SJCRH30 (cell line): ENCODE results near the gene NBPF9. TPM values are rescaled to one million over a fixed set of nuclear protein-coding genes. Genes with fewer than 3 reads are reported as not detected.
"Not testable (repeated sequence)": the region's sequence is repeated elsewhere in the genome, so short reads cannot be mapped to it uniquely, and the experiment has no call there.

Source experiments
- DNase-seq, 2 experiments: peaks; one replicate each; pipeline ENCODE4 v3.0.0-alpha.2; 2015 to 2020
- H3K27ac ChIP-seq: fragments of 250-450 bp; sonication (Bioruptor Pico); 2 replicates; pipeline ENCODE4 v1.5.1; 2020; ENCODE audit warnings: mild to moderate bottlenecking, moderate library complexity
- H3K27me3 ChIP-seq: fragments of 250-450 bp; sonication (Bioruptor Pico); 2 replicates; pipeline ENCODE4 v1.5.1; 2020; ENCODE audit warnings: mild to moderate bottlenecking, moderate library complexity
- H3K36me3 ChIP-seq: fragments of 250-450 bp; sonication (Bioruptor Pico); 2 replicates; pipeline ENCODE4 v1.5.1; 2020; ENCODE audit warnings: mild to moderate bottlenecking, moderate library complexity
- H3K4me1 ChIP-seq: fragments of 250-450 bp; sonication (Bioruptor Pico); 2 replicates; pipeline ENCODE4 v1.5.1; 2020; ENCODE audit warnings: mild to moderate bottlenecking, moderate library complexity
- H3K4me3 ChIP-seq: fragments of 250-450 bp; sonication (Bioruptor Pico); 2 replicates; pipeline ENCODE4 v1.5.1; 2020; ENCODE audit warnings: mild to moderate bottlenecking, moderate library complexity
- H3K9me3 ChIP-seq: fragments of 250-450 bp; sonication (Bioruptor Pico); replicated peaks from 2 replicates; pipeline ENCODE4 v1.5.1; 2020; ENCODE audit warnings: mild to moderate bottlenecking, moderate library complexity
- total RNA-seq: library from RNA; depleted of rRNA; stranded (reverse); fragments of >200 nt; shearing (Covaris generic); gene quantifications from 2 replicates; pipeline ENCODE4 v1.2.3, GENCODE V29; 2014

Gene NBPF9
- total RNA-seq, 1 experiment from 2014 or later: 15.4 TPM

DNA sequence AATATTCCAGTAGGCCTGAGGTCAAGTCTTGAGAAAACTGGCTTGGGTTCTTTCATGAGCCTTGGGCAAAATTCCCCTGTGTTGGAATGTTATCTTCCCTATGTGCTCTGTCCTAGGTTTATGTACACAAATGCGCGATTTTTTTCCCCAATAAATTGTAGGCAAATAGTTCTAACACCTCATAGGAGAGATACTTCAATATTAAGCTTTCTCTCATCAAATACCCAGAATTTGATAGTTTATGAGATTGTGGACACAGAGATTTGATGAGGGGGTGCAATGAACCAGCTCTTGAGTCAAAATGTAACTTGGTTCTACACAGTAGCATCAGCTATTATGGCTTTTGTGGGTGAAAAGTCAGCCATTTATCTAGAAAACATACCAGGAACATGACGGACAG is 38.7 kb downstream of the NBPF9 start:
- H3K27me3 ChIP-seq, H3K4me1 ChIP-seq, H3K36me3 ChIP-seq, H3K9me3 ChIP-seq, DNase-seq, H3K4me3 ChIP-seq, H3K27ac ChIP-seq: not testable (repeated sequence)

DNA sequence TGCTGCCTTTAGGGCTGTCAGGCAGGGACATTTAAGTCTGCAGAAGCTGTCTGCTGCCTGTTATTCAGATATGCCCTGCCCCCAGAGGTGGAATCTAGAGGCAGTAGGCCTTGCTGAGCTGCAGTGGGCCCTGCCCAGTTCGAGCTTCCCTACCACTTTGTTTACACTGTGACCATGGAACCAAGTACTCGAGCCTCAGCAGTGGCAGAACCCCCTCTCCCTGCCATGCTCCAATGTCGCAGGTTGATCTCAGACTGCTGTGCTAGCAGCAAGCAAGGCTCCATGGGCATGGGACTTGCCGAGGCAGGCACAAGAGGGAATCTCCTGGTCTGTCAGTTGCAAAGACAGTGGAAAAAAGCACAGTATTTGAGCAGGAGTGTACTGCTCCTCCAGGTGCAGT is 60.3 kb downstream of the NBPF9 start:
- not testable (repeated sequence) for H3K36me3 ChIP-seq, H3K27ac ChIP-seq, H3K27me3 ChIP-seq, H3K4me1 ChIP-seq, H3K9me3 ChIP-seq, H3K4me3 ChIP-seq, DNase-seq

DNA sequence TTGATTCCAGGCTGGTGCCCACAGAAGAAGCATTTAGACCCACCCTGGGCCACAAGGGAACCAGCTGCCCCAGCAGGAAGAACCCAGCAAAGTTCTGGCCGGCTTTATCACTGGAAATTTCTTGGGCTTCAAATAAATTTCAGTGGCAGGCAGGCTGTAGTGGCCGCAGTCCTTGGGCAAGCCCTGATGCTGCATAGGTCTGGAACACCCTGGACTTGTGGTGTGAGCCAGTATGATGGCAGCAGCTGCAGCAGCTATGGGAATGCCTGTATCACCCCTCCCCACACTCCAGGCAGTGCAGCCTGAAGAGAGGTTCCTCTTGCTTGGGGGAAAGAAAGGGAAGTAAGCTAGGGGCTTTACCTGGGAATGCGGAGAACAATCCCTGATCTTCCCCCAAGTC is 69.4 kb downstream of the NBPF9 start:
- not testable (repeated sequence) for H3K9me3 ChIP-seq, H3K27me3 ChIP-seq, H3K36me3 ChIP-seq, H3K4me3 ChIP-seq, H3K27ac ChIP-seq, DNase-seq, H3K4me1 ChIP-seq

DNA sequence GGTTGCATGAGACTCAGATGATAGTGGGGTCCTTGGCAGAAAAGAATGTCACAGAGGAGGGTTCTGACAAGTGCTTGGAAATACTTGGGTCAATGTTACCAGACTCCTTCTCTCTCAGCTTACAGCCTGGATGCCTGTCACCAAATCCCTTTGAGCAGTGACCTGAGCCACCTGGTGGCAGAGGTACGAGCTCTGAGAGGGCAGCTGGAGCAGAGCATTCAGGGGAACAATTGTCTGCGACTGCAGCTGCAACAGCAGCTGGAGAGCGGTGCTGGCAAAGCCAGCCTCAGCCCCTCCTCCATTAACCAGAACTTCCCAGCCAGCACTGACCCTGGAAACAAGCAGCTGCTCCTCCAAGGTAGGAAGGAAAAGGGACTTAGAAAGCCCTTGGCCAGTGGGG is 79.0 kb downstream of the NBPF9 start:
- not testable (repeated sequence) for H3K27ac ChIP-seq, H3K4me1 ChIP-seq, DNase-seq, H3K9me3 ChIP-seq, H3K27me3 ChIP-seq, H3K4me3 ChIP-seq, H3K36me3 ChIP-seq

DNA sequence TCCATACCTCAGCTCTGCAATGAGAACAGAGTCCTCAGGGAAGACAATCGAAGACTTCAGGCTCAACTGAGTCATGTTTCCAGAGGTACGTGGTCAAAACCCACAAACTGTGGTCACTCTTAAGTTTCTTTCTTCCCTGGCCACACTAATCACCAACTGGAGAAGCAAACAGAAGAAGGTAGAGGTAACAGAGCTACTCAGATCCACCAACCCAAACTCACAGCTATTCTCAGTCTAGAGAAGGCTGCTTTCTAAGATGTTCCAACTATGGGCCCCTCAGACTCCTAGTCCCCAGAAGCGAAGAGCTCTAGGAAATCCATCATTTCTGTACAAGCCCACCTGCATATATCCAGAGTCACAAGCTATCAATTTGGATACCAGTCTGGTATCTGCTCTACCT is 84.8 kb downstream of the NBPF9 start:
- H3K27ac ChIP-seq, H3K4me3 ChIP-seq, H3K4me1 ChIP-seq, DNase-seq, H3K9me3 ChIP-seq, H3K36me3 ChIP-seq, H3K27me3 ChIP-seq: not testable (repeated sequence)

DNA sequence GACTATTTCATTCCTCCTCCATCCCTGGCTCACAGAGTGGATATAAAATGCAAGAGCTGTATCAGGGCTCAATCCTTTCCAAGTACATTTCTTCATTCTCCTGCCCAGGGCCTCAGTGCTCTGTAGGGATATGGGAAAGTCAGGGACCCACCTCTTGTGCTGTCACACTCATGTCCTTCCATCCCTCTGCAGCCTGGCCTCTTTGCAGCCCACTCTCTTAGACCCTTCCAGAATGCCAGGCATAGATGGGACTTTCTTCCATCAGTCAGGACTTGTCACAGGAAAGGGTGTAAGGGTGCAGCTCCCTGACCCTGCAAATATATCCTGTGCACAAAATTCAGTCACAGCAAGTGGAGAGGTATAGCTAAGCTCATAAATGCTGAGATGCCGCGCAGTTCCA is 86.7 kb downstream of the NBPF9 start:
- H3K9me3 ChIP-seq, H3K4me1 ChIP-seq, H3K4me3 ChIP-seq, H3K27ac ChIP-seq, DNase-seq, H3K27me3 ChIP-seq, H3K36me3 ChIP-seq: not testable (repeated sequence)

DNA sequence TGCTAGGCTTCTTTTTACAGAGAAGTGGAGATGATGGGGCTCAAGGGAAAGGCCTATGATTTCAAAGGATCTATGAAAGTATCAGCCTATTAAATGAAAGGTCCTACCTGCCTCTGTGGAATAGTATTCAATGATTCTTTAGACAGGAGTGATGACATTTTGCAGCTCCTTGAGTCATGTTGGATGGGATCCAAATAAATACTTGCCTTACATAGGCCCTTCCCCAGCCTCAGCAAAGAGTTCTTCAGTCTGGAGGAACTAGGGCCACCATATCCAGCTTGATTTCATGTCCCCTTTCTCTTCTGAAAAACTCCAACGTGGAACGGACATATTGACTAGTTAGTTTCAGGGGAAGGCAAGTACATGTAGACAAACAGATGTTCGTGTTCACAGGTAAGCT is 87.8 kb downstream of the NBPF9 start:
- H3K4me1 ChIP-seq, DNase-seq, H3K9me3 ChIP-seq, H3K4me3 ChIP-seq, H3K27ac ChIP-seq, H3K36me3 ChIP-seq, H3K27me3 ChIP-seq: not testable (repeated sequence)

DNA sequence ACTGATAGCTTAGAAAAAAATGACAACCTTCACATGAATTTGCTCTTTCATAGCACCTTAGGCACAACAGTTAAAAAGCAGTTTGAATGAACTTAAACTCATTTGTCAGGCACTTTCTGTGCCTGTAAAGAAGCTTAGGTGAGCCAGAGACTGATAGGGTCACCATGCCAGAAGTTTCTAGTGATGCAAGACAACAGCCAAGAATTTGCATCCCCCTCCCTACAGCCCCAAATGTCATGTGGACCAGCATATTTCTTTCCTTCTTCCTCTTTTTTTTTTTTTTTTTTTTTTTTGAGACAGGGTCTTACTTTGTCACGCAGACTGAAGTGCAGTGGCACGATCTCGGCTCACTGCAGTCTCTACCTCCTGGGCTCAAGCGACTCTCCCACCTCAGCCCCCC is 89.8 kb downstream of the NBPF9 start:
- not testable (repeated sequence) for H3K9me3 ChIP-seq, DNase-seq, H3K4me3 ChIP-seq, H3K4me1 ChIP-seq, H3K27me3 ChIP-seq, H3K36me3 ChIP-seq, H3K27ac ChIP-seq

DNA sequence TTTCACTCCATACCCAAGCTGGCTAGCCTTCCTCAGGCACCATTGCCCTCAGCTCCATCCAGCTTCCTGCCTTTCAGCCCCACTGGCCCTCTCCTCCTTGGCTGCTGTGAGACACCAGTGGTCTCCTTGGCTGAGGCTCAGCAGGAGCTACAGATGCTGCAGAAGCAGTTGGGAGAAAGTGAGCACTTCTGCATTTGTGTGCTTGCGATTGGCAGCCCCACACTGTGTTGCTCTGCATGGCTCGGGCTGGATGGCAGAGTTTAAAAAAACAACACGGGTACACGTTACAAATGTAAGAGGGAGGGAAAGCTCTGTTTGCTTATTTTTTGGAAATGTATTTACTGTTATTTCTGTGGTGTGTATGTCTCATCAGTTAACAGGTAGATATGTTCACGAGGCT is 90.8 kb downstream of the NBPF9 start:
- not testable (repeated sequence) for H3K27ac ChIP-seq, DNase-seq, H3K4me3 ChIP-seq, H3K9me3 ChIP-seq, H3K4me1 ChIP-seq, H3K27me3 ChIP-seq, H3K36me3 ChIP-seq

DNA sequence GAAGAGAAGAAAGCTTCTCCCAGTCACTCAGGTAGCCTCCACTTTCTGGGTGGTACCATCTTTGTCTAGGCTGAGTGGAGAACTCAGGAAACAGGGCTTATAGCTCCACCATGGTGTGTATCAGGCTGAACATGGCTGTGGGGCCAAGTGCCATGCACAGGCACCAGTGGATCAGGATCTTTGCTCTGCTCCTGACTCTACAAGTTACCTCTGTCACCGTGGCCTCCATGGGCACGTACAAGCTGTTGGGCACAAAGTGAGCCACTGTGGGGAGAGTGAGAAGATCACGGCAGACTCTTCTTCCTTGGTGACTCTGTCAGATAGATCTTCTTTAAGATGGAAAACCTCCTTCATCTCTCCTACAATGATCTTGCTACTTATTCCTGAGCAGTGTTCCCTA is 93.6 kb downstream of the NBPF9 start:
- H3K27ac ChIP-seq, H3K27me3 ChIP-seq, DNase-seq: not testable (repeated sequence)

DNA sequence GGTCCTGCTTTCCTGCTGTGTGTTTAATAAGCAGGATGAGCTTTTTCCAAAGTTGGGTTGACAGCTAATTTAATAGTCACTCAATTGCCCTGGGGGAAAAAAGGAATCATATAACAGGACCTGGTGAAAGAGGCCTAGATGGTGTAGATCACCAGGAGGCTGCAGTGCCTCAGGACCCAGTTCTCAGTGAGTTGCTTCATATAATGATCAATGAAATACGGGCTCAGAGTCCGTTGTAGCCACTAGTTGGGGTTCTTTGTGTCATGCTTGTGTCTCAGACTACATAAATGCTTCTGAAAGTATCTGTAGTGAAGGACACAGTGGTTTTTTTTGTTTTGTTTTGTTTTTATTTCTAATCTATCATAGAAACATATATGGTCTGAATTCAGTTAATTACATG is 94.6 kb downstream of the NBPF9 start:
- H3K27me3 ChIP-seq, H3K27ac ChIP-seq, H3K4me3 ChIP-seq, H3K36me3 ChIP-seq, H3K9me3 ChIP-seq, H3K4me1 ChIP-seq, DNase-seq: not testable (repeated sequence)

More for the DNA sequence above, 93.6 kb downstream of the NBPF9 start:
- H3K9me3 ChIP-seq, H3K4me1 ChIP-seq, H3K36me3 ChIP-seq, H3K4me3 ChIP-seq: not testable (repeated sequence)

DNA sequence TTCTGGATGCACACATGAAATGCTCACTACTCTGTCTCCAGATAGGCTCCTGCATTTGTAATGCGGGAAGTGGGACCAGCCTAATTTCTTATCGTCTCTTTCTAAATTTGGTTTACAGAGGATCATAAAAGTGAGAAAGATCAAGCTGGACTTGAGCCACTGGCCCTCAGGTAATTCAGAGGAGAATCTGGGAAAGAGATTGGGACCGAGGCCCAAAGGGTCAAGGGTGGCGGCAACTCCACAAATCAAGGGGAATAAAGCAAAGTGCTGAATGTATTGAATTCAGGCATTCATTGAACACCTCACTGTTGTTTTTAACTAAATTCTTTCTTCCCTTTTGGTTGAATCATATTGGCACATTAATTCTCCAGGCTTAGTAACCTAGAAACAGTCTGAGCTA is 95.0 kb downstream of the NBPF9 start:
- H3K36me3 ChIP-seq, H3K27me3 ChIP-seq, H3K4me1 ChIP-seq, H3K27ac ChIP-seq, DNase-seq, H3K9me3 ChIP-seq, H3K4me3 ChIP-seq: not testable (repeated sequence)
